ENCODE measurements around the gene MEF2C.

Gene MEF2C

GRCh38 chr5:88695931-88696330, 187.1 kb downstream of the MEF2C start:
- Mint-ChIP-seq H3K27me3 (peaks cover 92% of the 10 kb centered on the region), H3K27ac (peak overlapping the region in 1 of 2 donors; percentile 62), H3K9me3 (no peaks in the 10 kb centered on the region), H3K4me3 (no peak overlapping the region), H3K4me1 (peaks cover 27% of the 10 kb centered on the region)
- ATAC-seq = no peak
- DNase-seq = no peak

GRCh38 chr5:88695232-88695631, 187.8 kb downstream of the MEF2C start:
- no peak overlapping the region for H3K27ac Mint-ChIP-seq
- no peaks in the 10 kb centered on the region for H3K9me3 Mint-ChIP-seq
- H3K27me3 Mint-ChIP-seq = peaks cover 95% of the 10 kb centered on the region
- H3K4me3 Mint-ChIP-seq = no peak overlapping the region
- no peak for DNase-seq
- peaks cover 34% of the 10 kb centered on the region for H3K4me1 Mint-ChIP-seq
- ATAC-seq = no peak

GRCh38 chr5:88694023-88694679, 188.8 kb downstream of the MEF2C start:
- Mint-ChIP-seq H3K4me1 (peaks cover 40% of the 10 kb centered on the region), H3K4me3 (no peak overlapping the region), H3K27me3 (peaks cover 95% of the 10 kb centered on the region), H3K27ac (no peak overlapping the region), H3K9me3 (no peaks in the 10 kb centered on the region)
- ATAC-seq (no peak), DNase-seq (no peak)

GRCh38 chr5:88693071-88693932, 189.7 kb downstream of the MEF2C start:
- no peak for ATAC-seq
- H3K4me3 Mint-ChIP-seq = peak overlapping the region in 1 of 2 donors; percentile 47
- peaks cover 40% of the 10 kb centered on the region for H3K4me1 Mint-ChIP-seq
- H3K9me3 Mint-ChIP-seq = no peaks in the 10 kb centered on the region
- peaks cover 97% of the 10 kb centered on the region for H3K27me3 Mint-ChIP-seq
- no peak overlapping the region for H3K27ac Mint-ChIP-seq
- no peak for DNase-seq

- Mint-ChIP-seq H3K27me3 (peaks cover 97% of the 10 kb centered on the region), H3K9me3 (no peaks in the 10 kb centered on the region), H3K4me3 (peak overlapping the region; percentile 34 to 36), H3K4me1 (peaks cover 40% of the 10 kb centered on the region), H3K27ac (no peak overlapping the region)
- ATAC-seq (no peak), DNase-seq (no peak)
These were observed 190.8 kb downstream of the MEF2C start for GRCh38 chr5:88691945-88692868.

GRCh38 chr5:88691230-88691582, 191.8 kb downstream of the MEF2C start:
- Mint-ChIP-seq H3K27me3 (peaks cover 100% of the 10 kb centered on the region), H3K9me3 (peaks cover 0 to 1% of the 10 kb centered on the region in 2 donors), H3K4me1 (peaks cover 40% of the 10 kb centered on the region), H3K27ac (no peak overlapping the region), H3K4me3 (peak overlapping the region; percentile 73 to 78)
- no peak for DNase-seq
- ATAC-seq = no peak

GRCh38 chr5:88690409-88691229, 192.4 kb downstream of the MEF2C start:
- Mint-ChIP-seq H3K4me3 (peak overlapping the region; percentile 73 to 78), H3K9me3 (peaks cover 0 to 7% of the 10 kb centered on the region in 2 donors), H3K4me1 (peaks cover 40% of the 10 kb centered on the region), H3K27me3 (peaks cover 100% of the 10 kb centered on the region), H3K27ac (peak overlapping the region in 1 of 2 donors; percentile 97)
- DNase-seq (peak; percentile 67 to 74), ATAC-seq (peak; percentile 86)

- Mint-ChIP-seq H3K27me3 (peaks cover 100% of the 10 kb centered on the region), H3K9me3 (peaks cover 0 to 8% of the 10 kb centered on the region in 2 donors), H3K4me1 (peaks cover 46% of the 10 kb centered on the region), H3K4me3 (peak overlapping the region in 1 of 2 donors; percentile 13), H3K27ac (no peak overlapping the region)
- DNase-seq (no peak), ATAC-seq (no peak)
These were observed 193.1 kb downstream of the MEF2C start for GRCh38 chr5:88689668-88690408.

GRCh38 chr5:88688984-88689667, 193.9 kb downstream of the MEF2C start:
- H3K4me3 Mint-ChIP-seq = no peak overlapping the region
- peaks cover 51% of the 10 kb centered on the region for H3K4me1 Mint-ChIP-seq
- H3K27me3 Mint-ChIP-seq = peaks cover 100% of the 10 kb centered on the region
- H3K9me3 Mint-ChIP-seq = peaks cover 0 to 8% of the 10 kb centered on the region in 2 donors
- DNase-seq (no peak), ATAC-seq (no peak)
- no peak overlapping the region for H3K27ac Mint-ChIP-seq

- H3K27ac Mint-ChIP-seq = no peak overlapping the region
- H3K4me3 Mint-ChIP-seq = no peak overlapping the region
- ATAC-seq (no peak), DNase-seq (no peak)
- H3K9me3 Mint-ChIP-seq = peaks cover 0 to 8% of the 10 kb centered on the region in 2 donors
- H3K4me1 Mint-ChIP-seq = peaks cover 55% of the 10 kb centered on the region
- peaks cover 100% of the 10 kb centered on the region for H3K27me3 Mint-ChIP-seq
These were observed 194.6 kb downstream of the MEF2C start for GRCh38 chr5:88688156-88688983.

- DNase-seq = no peak
- Mint-ChIP-seq H3K9me3 (peaks cover 0 to 8% of the 10 kb centered on the region in 2 donors), H3K27ac (no peak overlapping the region), H3K27me3 (peaks cover 100% of the 10 kb centered on the region), H3K4me1 (peaks cover 46% of the 10 kb centered on the region), H3K4me3 (no peak overlapping the region)
- no peak for ATAC-seq
These were observed 195.5 kb downstream of the MEF2C start for GRCh38 chr5:88687373-88687911.

- Mint-ChIP-seq H3K4me3 (no peak overlapping the region), H3K4me1 (peaks cover 39% of the 10 kb centered on the region), H3K27ac (no peak overlapping the region), H3K27me3 (peaks cover 94% of the 10 kb centered on the region), H3K9me3 (peaks cover 0 to 8% of the 10 kb centered on the region in 2 donors)
- DNase-seq (no peak), ATAC-seq (no peak)
These were observed 196.3 kb downstream of the MEF2C start for GRCh38 chr5:88686726-88687125.
